Gastrocnemius medialis (tissue), 4 donors: ENCODE results near the gene PRKCE. TPM values are rescaled to one million over a fixed set of nuclear protein-coding genes. Genes with fewer than 3 reads are reported as not detected.
A peak's percentile ranks its signal among the peaks of the same experiment; 100 is the strongest.

Experiments used
- ATAC-seq, 2 donors: fragments of 150-250 bp; one replicate each; pipeline ENCODE4 v1.9.1; 2016
- DNase-seq, 2 donors: peaks; one replicate each; pipeline ENCODE4 v3.0.0-alpha.2; 2019
- H3K27ac ChIP-seq, 4 donors: fragments of 200-600 bp; sonication (generic); 1 replicate in 1 of 4; 2 replicates in 3 of 4; pipeline ENCODE4 v1.5.1; 2016 to 2018; ENCODE audit warnings: mild to moderate bottlenecking in 2 of 4, moderate library complexity in 1 of 4
- H3K27me3 ChIP-seq, 3 donors: fragments of 200-600 bp; sonication (generic) in 2 of 3; 1 replicate in 1 of 3; 2 replicates in 2 of 3; pipeline versions ENCODE4 v1.5.1 to v1.6.0; 2016 to 2019; ENCODE audit warnings: mild to moderate bottlenecking in 1 of 3, moderate library complexity in 1 of 3
- H3K36me3 ChIP-seq, 2 donors: fragments of 200-600 bp; sonication (generic) in 1 of 2; one replicate each; pipeline ENCODE4 v1.5.1; 2017 to 2018
- H3K4me1 ChIP-seq, 2 donors: fragments of 200-600 bp; sonication (generic) in 1 of 2; one replicate each; pipeline ENCODE4 v1.5.1; 2016 to 2017; ENCODE audit warnings: mild to moderate bottlenecking in 2 of 2
- H3K4me3 ChIP-seq, 4 donors: fragments of 200-600 bp; sonication (generic) in 3 of 4; 1 replicate in 1 of 4; 2 replicates in 3 of 4; pipeline ENCODE4 v1.5.1; 2016 to 2019; ENCODE audit warnings: mild to moderate bottlenecking in 2 of 4
- H3K9me3 ChIP-seq, 3 donors: fragments of 200-600 bp; sonication (generic) in 2 of 3; 1 replicate in 1 of 3; 2 replicates in 2 of 3; pipeline ENCODE4 v1.5.1; 2016 to 2019
- POLR2A ChIP-seq, 2 donors: fragments of 450-650 bp; IDR thresholded peaks; one replicate each; pipeline ENCODE4 v1.6.1; 2017; ENCODE audit warnings: antibody characterized with exemption in 2 of 2, mild to moderate bottlenecking in 2 of 2, moderate library complexity in 2 of 2
- in situ Hi-C, 4 donors: fragments of 200-750 bp; cut with MboI; loops; one replicate each; pipeline versions ENCODE4 v1.15.0 to v1.8.0; 2017; ENCODE audit warnings: low sequenced_read_pairs in 4 of 4
- intact Hi-C: fragments of 100-400 bp; cut with DNase I; formaldehyde crosslinking; loops from one replicate; pipeline ENCODE4 v1.15.1; 2023; ENCODE audit warnings: low total_unique reads
- total RNA-seq, 4 donors: library from RNA; depleted of rRNA; stranded (reverse); fragments of >200 nt; gene quantifications; one replicate each; pipeline versions ENCODE4 v1.1.0 to v1.2.3, GENCODE V29; 2016
- TF ChIP-seq, protein P1 (sequence below), 5 experiments: fragments of 450-650 bp in 3 of 5; fragments of 200-600 bp in 2 of 5; sonication (generic) in 2 of 5; IDR thresholded peaks in 4 of 5; conservative IDR thresholded peaks in 1 of 5; 1 replicate in 4 of 5; 2 replicates in 1 of 5; pipeline ENCODE4 v1.5.1; 2016 to 2019; ENCODE audit warnings: antibody characterized with exemption in 5 of 5, mild to moderate bottlenecking in 3 of 5, moderate library complexity in 3 of 5

Gene PRKCE
- total RNA-seq, 4 donors from 2014 or later = 5.8 to 28.9 (median 11.8) TPM

DNA sequence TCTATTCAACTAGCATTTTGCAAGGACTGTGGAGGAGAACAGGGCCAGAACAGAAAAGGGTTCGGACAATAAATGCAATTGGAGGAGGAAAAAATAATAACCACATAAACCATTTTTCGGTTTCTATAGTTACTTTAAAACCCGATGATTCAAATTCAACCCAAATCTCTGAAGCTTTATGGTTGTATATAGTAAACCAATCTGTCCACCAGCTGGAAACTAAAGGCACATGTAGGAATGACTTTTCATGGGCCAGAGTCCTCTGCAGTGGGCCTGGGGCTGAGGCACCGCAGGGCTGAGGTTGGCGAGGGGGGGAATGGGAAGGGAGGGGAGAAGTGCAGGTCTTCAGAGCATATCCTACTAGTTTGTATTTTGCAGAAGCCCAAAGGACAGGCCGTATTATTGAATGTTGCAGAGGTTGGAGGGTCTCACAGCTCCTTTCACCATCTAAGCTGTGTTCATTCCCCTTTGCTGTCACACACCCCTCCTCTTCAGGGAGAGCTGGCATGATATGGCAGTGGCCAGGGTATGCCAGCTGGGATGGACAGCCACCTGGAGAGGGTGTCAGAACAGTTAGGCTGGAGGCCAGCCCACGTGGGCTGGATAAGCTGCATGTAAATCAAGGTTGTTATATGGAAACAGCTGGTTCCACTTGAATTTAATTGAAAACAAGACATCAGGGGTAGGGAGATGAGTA lies 267.1 kb downstream of the PRKCE start:
- H3K4me1 ChIP-seq = peaks cover 13 to 15% of the 10 kb centered on the region in 2 donors
- TF ChIP-seq POLR2A (IDR thresholded peaks at IDR 0.05) = no peak
- TF ChIP-seq, protein P1, sequence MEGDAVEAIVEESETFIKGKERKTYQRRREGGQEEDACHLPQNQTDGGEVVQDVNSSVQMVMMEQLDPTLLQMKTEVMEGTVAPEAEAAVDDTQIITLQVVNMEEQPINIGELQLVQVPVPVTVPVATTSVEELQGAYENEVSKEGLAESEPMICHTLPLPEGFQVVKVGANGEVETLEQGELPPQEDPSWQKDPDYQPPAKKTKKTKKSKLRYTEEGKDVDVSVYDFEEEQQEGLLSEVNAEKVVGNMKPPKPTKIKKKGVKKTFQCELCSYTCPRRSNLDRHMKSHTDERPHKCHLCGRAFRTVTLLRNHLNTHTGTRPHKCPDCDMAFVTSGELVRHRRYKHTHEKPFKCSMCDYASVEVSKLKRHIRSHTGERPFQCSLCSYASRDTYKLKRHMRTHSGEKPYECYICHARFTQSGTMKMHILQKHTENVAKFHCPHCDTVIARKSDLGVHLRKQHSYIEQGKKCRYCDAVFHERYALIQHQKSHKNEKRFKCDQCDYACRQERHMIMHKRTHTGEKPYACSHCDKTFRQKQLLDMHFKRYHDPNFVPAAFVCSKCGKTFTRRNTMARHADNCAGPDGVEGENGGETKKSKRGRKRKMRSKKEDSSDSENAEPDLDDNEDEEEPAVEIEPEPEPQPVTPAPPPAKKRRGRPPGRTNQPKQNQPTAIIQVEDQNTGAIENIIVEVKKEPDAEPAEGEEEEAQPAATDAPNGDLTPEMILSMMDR (IDR thresholded peaks at IDR 0.05 in 4 of 5, conservative IDR thresholded peaks at IDR 0.05 in 1 of 5) = no peak
- intact Hi-C loops (no loop called here), in situ Hi-C loops (no loop called here)
- H3K27me3 ChIP-seq = no peaks in the 10 kb centered on the region
- no peak overlapping the region for H3K27ac ChIP-seq
- H3K36me3 ChIP-seq = no peaks in the 10 kb centered on the region
- no peak for DNase-seq
- no peak overlapping the region for H3K4me3 ChIP-seq
- ATAC-seq = no peak
- H3K9me3 ChIP-seq = no peaks in the 10 kb centered on the region

DNA sequence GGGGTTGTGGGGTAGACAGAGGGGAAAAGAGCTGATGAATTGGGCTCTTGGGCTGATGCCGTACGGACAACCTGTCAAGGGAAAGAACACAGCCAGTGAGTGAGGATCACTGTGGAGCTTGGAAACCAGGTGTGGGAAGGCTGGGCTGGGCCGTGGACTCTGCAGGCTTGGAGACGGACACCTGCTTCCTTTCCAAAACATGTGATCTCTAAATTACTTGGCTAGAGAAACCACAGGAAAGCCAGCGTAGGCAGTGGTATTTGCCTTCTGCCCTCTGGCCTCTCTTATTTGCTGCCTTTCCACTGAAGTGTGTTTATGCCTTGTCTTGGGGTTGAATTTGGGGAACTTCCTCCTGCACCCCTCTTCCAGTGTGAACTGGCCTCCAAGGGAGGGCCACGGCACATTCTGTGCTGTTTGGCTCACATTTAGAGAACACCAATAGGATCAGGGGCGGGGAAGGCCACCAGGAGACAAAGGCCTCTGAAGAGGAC lies 267.7 kb downstream of the PRKCE start:
- Histone ChIP-seq H3K4me1 (peaks cover 13 to 15% of the 10 kb centered on the region in 2 donors), H3K4me3 (no peak overlapping the region), H3K27me3 (no peaks in the 10 kb centered on the region), H3K36me3 (no peaks in the 10 kb centered on the region), H3K27ac (no peak overlapping the region), H3K9me3 (no peaks in the 10 kb centered on the region)
- in situ Hi-C loops = no loop called here
- peak; percentile 45 to 49 for ATAC-seq
- DNase-seq = no peak
- TF ChIP-seq, protein P1 (IDR thresholded peaks at IDR 0.05 in 4 of 5, conservative IDR thresholded peaks at IDR 0.05 in 1 of 5) = no peak
- TF ChIP-seq POLR2A (IDR thresholded peaks at IDR 0.05) = no peak
- intact Hi-C loops = no loop called here

DNA sequence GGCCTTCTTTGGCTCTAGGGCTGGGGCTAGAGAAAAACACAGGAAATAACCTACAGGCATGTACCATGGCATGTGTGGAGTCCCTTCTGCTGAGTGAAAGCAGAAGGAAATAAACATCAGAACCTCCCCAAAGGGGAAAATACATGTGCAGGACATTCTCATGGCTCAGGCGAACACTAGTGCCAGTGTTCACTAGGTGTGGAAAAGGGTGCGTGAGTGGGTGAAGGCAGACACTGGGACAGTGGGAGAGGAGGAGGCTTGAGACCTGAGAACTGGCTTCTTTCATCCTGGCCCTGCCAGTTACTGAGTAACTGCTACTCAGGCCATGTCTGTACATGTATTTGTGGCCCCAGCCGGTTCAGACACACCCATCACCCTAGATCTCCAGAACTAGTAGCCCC lies 268.2 kb downstream of the PRKCE start:
- DNase-seq (no peak), ATAC-seq (no peak)
- TF ChIP-seq POLR2A (IDR thresholded peaks at IDR 0.05) = no peak
- TF ChIP-seq, protein P1 (IDR thresholded peaks at IDR 0.05 in 4 of 5, conservative IDR thresholded peaks at IDR 0.05 in 1 of 5) = no peak
- Histone ChIP-seq H3K27me3 (no peaks in the 10 kb centered on the region), H3K36me3 (no peaks in the 10 kb centered on the region), H3K9me3 (no peaks in the 10 kb centered on the region), H3K4me1 (peaks cover 13 to 15% of the 10 kb centered on the region in 2 donors), H3K4me3 (no peak overlapping the region), H3K27ac (no peak overlapping the region)
- in situ Hi-C loops (no loop called here), intact Hi-C loops (no loop called here)

DNA sequence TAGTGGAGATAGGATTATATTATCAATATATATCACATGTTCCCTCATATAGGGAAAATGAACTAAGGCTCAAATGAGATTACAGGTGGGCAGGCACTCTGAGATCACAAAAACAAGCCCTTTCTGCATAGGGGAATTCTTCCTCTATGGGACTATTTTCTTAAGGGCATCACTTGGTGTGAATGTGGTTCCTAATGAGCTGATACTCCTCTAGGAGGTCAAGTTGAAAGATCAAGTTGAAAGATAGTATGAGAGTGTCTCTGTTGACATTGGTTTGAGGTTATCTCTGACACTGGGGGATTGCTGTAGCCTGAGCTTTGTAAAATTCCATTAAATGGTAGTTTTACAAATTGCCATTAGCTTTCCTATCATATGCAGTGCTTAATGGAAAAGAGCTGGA lies 270.4 kb downstream of the PRKCE start:
- Histone ChIP-seq H3K4me3 (no peak overlapping the region), H3K27ac (no peak overlapping the region), H3K36me3 (no peaks in the 10 kb centered on the region), H3K27me3 (no peaks in the 10 kb centered on the region), H3K4me1 (peaks cover 13 to 21% of the 10 kb centered on the region in 2 donors), H3K9me3 (no peaks in the 10 kb centered on the region)
- no peak for TF ChIP-seq POLR2A (IDR thresholded peaks at IDR 0.05)
- TF ChIP-seq, protein P1 (IDR thresholded peaks at IDR 0.05 in 4 of 5, conservative IDR thresholded peaks at IDR 0.05 in 1 of 5) = no peak
- in situ Hi-C loops (no loop called here), intact Hi-C loops (no loop called here)
- ATAC-seq = no peak
- no peak for DNase-seq
